Endothelial cell of umbilical vein (primary cell): ENCODE data around the gene NAALADL1. TPM values are rescaled to one million over a fixed set of nuclear protein-coding genes. Genes with fewer than 3 reads are reported as not detected.

Experiments
- BruUV-seq: library from RNA; stranded (reverse); fragments of 400-500 nt; replicated peaks from 2 replicates; lab custom pipeline; 2021; lab: Mats Ljungman, UMichigan
- CTCF ChIA-PET: fragments of 300-600, 350-600 bp; sonication (Branson Sonifier 250); formaldehyde crosslinking; loops from one replicate; lab custom pipeline; 2021; ENCODE audit warnings: antibody characterized with exemption, inconsistent platforms; lab: Charles Lee
- POLR2A ChIA-PET: fragments of 300-600, 350-600 bp; sonication (Branson Sonifier 250); formaldehyde crosslinking; loops from one replicate; lab custom pipeline; 2021; ENCODE audit warnings: antibody characterized with exemption, inconsistent platforms; lab: Charles Lee
- DNase-seq: peaks from one replicate; pipeline ENCODE4 v3.0.0-alpha.2; 2011; ENCODE audit warnings: low read depth, low spot score
- FAIRE-seq: peaks from 2 replicates; lab custom pipeline; 2011; peaks lifted over from hg19 to GRCh38; lab: Jason Lieb, UNC
- H2AFZ ChIP-seq: 2 replicates; pipeline ENCODE4 v1.6.0; 2012; ENCODE audit warnings: low read depth, low read length, control low read depth, inconsistent platforms
- H3K27ac ChIP-seq: 2 replicates; pipeline ENCODE4 v1.5.1; 2011; ENCODE audit warnings: low read depth, mild to moderate bottlenecking, control low read depth, low read length, moderate library complexity; ENCODE audit not compliant: insufficient read depth
- H3K27me3 ChIP-seq, 2 experiments: 2 replicates each; pipeline versions ENCODE4 v1.6.0 to v1.6.1; 2011; ENCODE audit warnings: low read length in 2 of 2, mixed read lengths in 1 of 2; ENCODE audit not compliant: control insufficient read depth in 2 of 2, insufficient read depth in 2 of 2
- H3K36me3 ChIP-seq, 2 experiments: 2 replicates in 1 of 2; 3 replicates in 1 of 2; pipeline ENCODE4 v1.5.1; 2011; ENCODE audit warnings: low read length in 2 of 2, mild to moderate bottlenecking in 1 of 2, moderate library complexity in 1 of 2; ENCODE audit not compliant: control insufficient read depth in 2 of 2, insufficient read depth in 2 of 2; ENCODE audit errors: extremely low read depth in 1 of 2
- H3K4me1 ChIP-seq: 3 replicates; pipeline ENCODE4 v1.5.1; 2011; ENCODE audit warnings: mild to moderate bottlenecking, low read length; ENCODE audit not compliant: control insufficient read depth, insufficient read depth; ENCODE audit errors: extremely low read depth
- H3K4me2 ChIP-seq: 2 replicates; pipeline ENCODE4 v1.6.1; 2011; ENCODE audit warnings: low read length, control low read depth, mixed read lengths; ENCODE audit not compliant: insufficient read depth
- H3K4me3 ChIP-seq, 3 experiments: fragments of 200-600 bp in 1 of 3; sonication (generic), shearing (Covaris generic) in 1 of 3; replicated peaks in 1 of 3; 2 replicates each; pipeline ENCODE4 v1.5.1; 2011 to 2016; ENCODE audit warnings: control low read depth in 3 of 3, low read length in 3 of 3, mild to moderate bottlenecking in 2 of 3, inconsistent platforms in 1 of 3, low read depth in 1 of 3, moderate library complexity in 1 of 3; ENCODE audit not compliant: insufficient read depth in 1 of 3
- H3K79me2 ChIP-seq: 2 replicates; pipeline ENCODE4 v1.6.0; 2012; ENCODE audit warnings: low read length, inconsistent platforms; ENCODE audit not compliant: control insufficient read depth, insufficient read depth
- H3K9ac ChIP-seq: replicated peaks from 2 replicates; pipeline ENCODE3; 2011; ENCODE audit warnings: low read length, control low read depth; ENCODE audit not compliant: insufficient read depth; ENCODE audit errors: extremely low read depth
- H3K9me1 ChIP-seq: replicated peaks from 3 replicates; pipeline ENCODE4 v1.6.0; 2011; ENCODE audit warnings: mild to moderate bottlenecking, low read length; ENCODE audit not compliant: control insufficient read depth, insufficient read depth; ENCODE audit errors: extremely low read depth
- H3K9me3 ChIP-seq: replicated peaks from 2 replicates; pipeline ENCODE4 v1.5.1; 2012; ENCODE audit warnings: low read length, inconsistent platforms; ENCODE audit not compliant: control insufficient read depth, insufficient read depth
- H4K20me1 ChIP-seq: replicated peaks from 2 replicates; pipeline ENCODE3; 2011; ENCODE audit warnings: mild to moderate bottlenecking, low read length; ENCODE audit not compliant: control insufficient read depth, insufficient read depth; ENCODE audit errors: extremely low read depth
- CTCF ChIP-seq, 2 donors: IDR thresholded peaks; 1 replicate in 1 of 2; 2 replicates in 1 of 2; pipeline ENCODE4 v1.5.1; 2011; ENCODE audit warnings: low read length in 2 of 2, mild to moderate bottlenecking in 2 of 2, moderate library complexity in 2 of 2, control low read depth in 1 of 2, inconsistent platforms in 1 of 2, low read depth in 1 of 2; ENCODE audit not compliant: insufficient read depth in 1 of 2; ENCODE audit errors: extremely low read depth in 1 of 2
- FOS ChIP-seq: IDR thresholded peaks from 2 replicates; pipeline ENCODE4 v1.6.1; 2011; ENCODE audit warnings: mild to moderate bottlenecking, low read length, moderate library complexity, borderline replicate concordance; ENCODE audit not compliant: insufficient read depth
- JUN ChIP-seq: IDR thresholded peaks from 2 replicates; pipeline ENCODE4 v1.6.1; 2011; ENCODE audit warnings: borderline replicate concordance, low read depth; ENCODE audit not compliant: insufficient read length, insufficient read depth
- POLR2A ChIP-seq: IDR thresholded peaks from 2 replicates; pipeline ENCODE4 v1.6.1; 2012; ENCODE audit warnings: low read depth, mild to moderate bottlenecking, control low read depth, low read length
- dilution Hi-C: fragments of 300-500 bp; cut with MboI; formaldehyde crosslinking; loops from one replicate; pipeline ENCODE4 v1.15.0; 2019; ENCODE audit warnings: low sequenced_read_pairs; ENCODE audit not compliant: extremely low pct_ligation_motif_present
- intact Hi-C: fragments of 100-400 bp; cut with micrococcal nuclease; formaldehyde crosslinking; loops from one replicate; pipeline ENCODE4 v1.10.0; 2022
- polyA plus RNA-seq, 4 experiments: library from polyadenylated mRNA; depleted of rRNA in 3 of 4; stranded (reverse) in 3 of 4; unstranded in 1 of 4; fragments of >200 nt; gene quantifications; 2 replicates each; pipeline versions ENCODE4 v1.2.1 to v1.2.3, GENCODE V29; 2011 to 2012; ENCODE audit warnings: missing spikeins in 1 of 4
- total RNA-seq: library from RNA; stranded (reverse); gene quantifications from 2 replicates; pipeline ENCODE4 v1.2.3, GENCODE V29; 2021

Gene NAALADL1
- total and polyA plus RNA-seq, 2 donors (not counting 3 experiments of a cell fraction or from before 2014, with no cell fraction given): 6.8 to 13.9 TPM

GRCh38 chr11:65059959-65060824 is 1.8 kb upstream of the NAALADL1 start:
- H3K4me2 ChIP-seq: no peak overlapping the region
- no peaks in the 10 kb centered on the region for H3K9me3 ChIP-seq
- no peak for TF ChIP-seq JUN
- no peak for TF ChIP-seq POLR2A
- TF ChIP-seq CTCF (IDR thresholded peaks at IDR 0.05; ENCODE audit: extremely low read depth in 1 of 2, insufficient read depth in 1 of 2, low read depth in 1 of 2, low read length in 2 of 2): no peak
- no peak for TF ChIP-seq FOS
- DNase-seq (no peak), FAIRE-seq (no peak)
- POLR2A ChIA-PET: no interaction called here
- H3K4me1 ChIP-seq: no peaks in the 10 kb centered on the region
- H3K4me3 ChIP-seq: no peak overlapping the region
- H3K9ac ChIP-seq: no peak overlapping the region
- no peak overlapping the region for H2AFZ ChIP-seq
- no peaks in the 10 kb centered on the region for H3K79me2 ChIP-seq
- H3K9me1 ChIP-seq: no peaks in the 10 kb centered on the region
- H3K27ac ChIP-seq: no peak overlapping the region
- BruUV-seq: no TSS peak
- no peaks in the 10 kb centered on the region for H4K20me1 ChIP-seq
- dilution Hi-C loops: no loop called here
- no peaks in the 10 kb centered on the region for H3K36me3 ChIP-seq
- intact Hi-C loops: loop anchor here (2.0 kb wide), 1 partner anchor 45 kb away; the partner anchor contains the start of gene ARL2
- CTCF ChIA-PET: interaction anchor here (0.9 kb wide), 1 partner anchor 15 kb away, joined by 4 read pairs; no protein-coding TSS in a partner anchor
- no peaks in the 10 kb centered on the region for H3K27me3 ChIP-seq
